ENCODE results near the gene OR13J1.
"Not testable (repeated sequence)": the region's sequence is repeated elsewhere in the genome, so short reads cannot be mapped to it uniquely, and the experiment has no call there.

Gene OR13J1, protein sequence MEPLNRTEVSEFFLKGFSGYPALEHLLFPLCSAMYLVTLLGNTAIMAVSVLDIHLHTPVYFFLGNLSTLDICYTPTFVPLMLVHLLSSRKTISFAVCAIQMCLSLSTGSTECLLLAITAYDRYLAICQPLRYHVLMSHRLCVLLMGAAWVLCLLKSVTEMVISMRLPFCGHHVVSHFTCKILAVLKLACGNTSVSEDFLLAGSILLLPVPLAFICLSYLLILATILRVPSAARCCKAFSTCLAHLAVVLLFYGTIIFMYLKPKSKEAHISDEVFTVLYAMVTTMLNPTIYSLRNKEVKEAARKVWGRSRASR

DNA sequence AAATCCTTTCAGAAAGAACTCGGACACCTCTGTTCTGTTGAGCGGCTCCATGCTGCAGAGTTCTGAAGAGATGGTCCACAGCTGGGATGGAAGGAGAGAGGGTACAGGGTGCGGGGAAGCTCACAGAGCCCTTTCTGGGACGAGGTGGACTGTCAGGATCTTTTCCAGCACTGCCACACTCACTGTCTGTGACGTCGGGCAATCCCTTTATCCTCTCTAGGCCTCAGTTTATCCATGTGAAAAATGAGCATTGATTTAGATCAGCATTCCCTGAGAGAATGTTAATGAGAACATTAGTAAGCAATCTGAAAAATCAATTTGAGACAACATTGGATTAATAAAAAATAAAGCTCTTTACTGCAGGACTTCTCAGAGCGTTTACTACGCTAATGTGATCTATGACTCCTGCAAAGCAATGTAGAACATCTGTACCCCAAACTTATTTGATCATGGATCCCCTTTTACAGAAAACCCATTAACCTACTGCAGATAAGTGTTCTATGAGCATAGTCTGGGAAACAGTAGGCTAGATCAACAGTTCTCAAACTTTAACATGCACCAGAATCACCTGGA, at the start of gene OR13J1:
TSS of gene OR13J1 (minus strand) at position 51 of the 573 bp plus-strand sequence. CDS start at position 51, 0 bp downstream.
- no peak for DNase-seq

DNA sequence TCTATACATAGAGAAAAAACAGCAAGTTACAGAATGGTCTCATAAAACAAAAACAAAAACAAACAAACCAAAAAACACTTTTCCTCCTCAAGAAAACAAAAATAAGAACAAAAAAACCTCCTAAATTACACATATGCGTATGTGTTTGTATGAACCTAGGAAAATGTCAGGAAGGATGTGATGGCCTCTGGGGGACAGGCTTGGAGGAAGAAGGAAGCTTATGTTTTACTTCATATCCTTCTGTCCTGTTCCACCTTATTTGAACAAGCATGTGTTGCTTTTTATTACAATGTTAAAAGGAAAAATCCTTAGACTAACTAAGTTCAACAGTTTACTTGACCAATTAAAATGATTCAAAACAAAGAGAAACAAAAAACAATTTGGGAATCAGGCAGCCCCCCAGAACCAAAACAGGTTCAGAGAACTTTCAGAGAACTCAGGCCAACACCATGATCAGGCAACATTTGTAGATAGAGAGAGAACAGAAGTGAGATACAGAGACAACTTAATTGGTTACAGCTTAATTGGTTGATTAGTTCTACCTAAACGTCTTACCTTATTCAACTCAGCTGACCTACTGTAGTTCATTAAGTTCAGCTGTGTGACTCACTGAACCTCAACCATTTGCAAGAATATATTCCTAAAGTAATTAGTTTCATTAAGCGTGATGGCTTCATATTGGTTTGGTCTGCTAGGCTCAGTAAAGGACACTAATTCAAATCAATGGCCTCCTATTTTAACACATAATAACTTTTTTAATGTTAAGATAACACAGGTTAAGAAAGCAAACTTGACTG, 49.2 kb upstream of the OR13J1 start:
- DNase-seq, result no peak

DNA sequence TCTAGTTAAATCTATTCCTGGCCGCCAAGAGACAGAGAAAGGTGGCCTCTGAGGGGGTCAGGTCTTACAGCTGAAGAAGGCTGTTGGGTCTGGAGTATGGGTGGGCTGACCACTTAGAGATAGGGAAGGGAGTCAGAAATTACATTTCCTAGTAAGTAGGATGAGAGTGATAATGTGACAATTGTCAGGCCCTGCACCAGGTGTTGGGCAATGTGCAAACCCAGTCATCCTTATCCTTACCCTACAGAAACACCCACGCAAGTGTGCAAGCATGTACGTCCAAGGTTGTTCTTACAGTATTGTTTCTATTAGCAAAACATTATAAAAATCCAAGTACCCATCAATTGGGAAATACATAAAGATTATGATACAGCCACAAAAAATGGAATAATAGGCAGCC, 48.6 kb upstream of the OR13J1 start:
- no peak for DNase-seq

DNA sequence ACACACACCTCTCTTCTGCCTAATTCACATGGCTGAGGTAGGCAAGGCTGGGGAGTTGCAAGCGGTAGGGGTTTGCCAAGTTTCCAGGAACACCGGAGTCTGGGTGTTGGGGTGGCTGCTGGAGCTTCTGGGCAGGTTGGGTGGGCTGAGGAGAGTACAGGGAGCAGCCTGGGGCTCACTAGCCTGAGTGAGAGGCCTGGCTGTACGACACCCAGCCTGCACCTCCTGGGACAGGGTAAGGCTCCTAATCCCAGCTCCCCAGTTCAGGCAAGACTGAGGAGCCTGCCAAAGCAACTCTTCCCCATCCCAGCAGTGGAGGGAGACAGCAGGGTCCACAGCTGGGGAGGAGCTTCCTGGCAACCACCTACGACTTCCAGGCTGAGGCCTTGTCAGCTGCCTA, 47.1 kb upstream of the OR13J1 start:
- no peak for DNase-seq

DNA sequence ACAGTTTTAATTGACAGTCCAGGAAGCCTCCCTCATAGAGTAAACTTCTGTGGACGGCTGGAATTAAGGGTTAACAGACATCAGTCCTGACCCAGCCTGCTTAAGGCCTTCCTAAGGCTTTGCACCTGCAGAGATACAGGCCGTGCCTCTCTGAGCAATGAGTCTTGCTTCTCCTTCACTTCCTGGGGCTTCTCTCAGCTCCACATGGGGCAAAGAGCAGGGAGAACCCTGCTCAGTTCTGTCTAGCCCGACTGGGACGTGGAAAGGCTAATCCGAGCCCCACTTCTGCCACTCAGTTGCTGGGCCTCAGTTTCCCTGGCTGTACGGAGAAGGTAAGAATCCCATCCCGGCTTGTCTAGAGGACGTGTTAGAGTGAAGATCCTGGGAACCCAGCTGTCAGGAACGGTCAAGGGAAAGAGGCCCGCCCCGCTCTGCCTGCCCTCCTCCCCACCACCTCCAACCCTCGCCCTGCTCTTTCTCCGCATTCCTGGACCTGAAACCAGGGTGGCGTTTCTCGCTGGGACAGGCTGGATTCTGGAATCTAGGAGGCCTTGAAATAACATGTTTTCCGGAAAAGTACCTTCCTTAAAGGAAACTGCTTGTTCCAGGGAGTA, 45.6 kb upstream of the OR13J1 start:
- no peak for DNase-seq

DNA sequence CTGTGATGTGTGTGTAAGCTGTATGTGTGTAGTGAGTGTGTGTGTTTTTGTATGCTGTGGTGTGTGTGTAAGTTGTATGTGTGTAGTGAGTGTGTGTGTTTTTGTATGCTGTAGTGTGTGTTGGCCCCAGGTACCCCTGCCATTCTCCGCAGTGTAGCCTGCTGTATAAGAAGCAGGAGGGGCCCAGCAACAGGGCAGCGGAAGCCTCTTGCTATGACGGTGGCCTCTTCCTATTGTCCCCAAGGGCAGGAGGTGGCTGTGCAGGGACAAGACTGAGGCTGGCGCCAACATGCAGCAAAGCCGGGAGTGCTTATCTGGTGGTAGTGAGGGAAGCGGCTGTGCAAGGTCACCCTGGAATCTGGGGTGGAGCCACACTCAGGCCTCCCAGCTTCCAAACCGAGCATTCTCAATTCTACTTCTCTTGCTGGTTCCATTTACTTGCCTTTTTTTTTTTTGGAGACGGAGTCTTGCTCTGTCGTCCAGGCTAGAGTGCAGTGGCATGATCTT, 44.2 kb upstream of the OR13J1 start:
- no peak for DNase-seq

DNA sequence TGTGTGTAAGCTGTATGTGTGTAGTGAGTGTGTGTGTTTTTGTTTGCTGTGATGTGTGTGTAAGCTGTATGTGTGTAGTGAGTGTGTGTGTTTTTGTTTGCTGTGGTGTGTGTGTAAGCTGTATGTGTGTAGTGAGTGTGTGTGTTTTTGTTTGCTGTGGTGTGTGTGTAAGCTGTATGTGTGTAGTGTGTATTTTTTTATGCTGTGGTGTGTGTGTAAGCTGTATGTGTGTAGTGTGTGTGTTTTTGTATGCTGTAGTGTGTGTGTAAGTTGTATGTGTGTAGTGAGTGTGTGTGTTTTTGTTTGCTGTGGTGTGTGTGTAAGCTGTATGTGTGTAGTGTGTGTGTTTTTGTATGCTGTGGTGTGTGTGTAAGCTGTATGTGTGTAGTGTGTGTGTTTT, 43.2 kb upstream of the OR13J1 start:
- DNase-seq, result not testable (repeated sequence)

DNA sequence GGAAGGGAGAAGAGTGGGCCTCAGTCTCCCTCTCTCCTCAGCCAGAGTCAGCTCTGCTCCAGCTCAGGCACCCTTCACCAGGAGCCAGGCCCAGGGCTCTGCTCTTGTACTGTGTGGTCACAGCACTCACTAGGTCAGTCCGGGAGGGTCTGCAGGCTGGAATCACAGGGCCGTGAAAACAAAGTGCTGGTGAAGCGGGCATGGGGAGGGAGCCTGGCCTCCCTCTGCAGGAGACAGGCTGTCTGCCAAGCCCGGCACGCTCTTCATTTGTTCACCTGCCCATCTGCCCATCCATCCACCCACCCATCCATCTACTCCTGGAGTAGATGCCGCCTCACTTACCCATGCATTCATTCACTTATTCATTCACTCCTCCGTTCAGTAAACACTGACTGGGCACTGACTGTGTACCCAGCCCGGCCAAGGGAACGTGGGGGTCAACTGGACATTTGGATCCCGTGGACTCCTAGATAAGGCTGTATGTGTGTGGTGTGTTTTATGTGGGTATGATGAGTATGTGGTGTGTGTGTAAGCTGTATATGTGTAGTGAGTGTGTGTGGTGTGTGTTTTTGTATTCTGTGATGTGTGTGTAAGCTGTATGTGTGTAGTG, 42.7 kb upstream of the OR13J1 start:
- no peak for DNase-seq

DNA sequence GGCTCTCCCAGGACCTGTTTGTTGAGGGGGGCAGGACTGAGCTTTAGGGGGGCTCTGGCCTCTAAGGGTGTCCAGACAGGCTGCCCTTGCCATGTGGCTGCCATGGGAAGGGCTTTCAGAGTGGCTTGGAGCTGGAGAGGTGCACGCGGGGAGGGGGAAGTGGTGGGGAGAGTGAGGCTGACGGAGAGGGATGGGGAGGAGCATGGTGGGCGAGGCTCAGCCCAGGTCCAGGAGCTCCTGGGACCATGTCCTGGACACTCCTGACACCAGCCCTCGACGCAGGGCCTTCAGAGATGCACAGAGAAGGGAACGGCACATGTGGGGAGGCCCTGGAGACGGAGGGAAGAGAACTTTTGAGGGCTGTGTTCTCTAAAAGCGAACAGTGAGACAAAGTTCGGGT, 41.5 kb upstream of the OR13J1 start:
- no peak for DNase-seq

DNA sequence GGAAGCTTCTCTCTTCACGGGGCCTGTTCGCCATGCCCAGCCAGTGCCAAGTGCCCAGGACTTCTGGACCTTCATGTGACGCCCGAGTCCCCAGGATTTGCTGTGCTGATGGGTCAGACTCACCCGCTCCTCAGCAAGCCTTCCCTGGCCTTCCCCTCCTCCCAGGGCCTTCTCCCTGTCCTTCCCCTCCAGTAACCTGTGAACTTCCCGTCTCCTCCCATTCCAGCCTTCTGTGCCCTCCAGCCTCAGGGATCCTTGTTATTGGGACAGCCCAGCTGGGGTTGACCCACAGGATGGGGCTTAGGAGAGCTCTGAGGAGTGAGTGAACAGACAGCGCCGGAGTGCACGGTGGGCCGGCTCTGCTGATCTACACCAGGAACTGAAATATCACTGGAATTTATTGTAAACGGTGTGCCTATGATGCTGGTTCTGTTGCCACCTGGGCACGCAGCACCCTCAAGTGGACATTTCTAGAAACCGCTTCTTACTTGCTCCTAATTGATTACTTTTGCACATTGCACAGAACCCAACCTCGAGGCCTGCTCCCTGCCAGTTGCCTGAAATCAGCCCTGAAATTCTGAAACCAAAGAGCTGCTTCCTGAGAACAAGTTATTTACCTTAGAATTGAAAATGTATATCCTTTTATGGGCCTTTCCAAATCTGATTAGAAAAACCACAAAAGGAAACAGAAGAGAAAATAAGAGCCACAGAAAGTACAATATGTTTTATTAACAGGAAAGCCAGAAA, 40.6 kb upstream of the OR13J1 start:
- DNase-seq, result no peak

DNA sequence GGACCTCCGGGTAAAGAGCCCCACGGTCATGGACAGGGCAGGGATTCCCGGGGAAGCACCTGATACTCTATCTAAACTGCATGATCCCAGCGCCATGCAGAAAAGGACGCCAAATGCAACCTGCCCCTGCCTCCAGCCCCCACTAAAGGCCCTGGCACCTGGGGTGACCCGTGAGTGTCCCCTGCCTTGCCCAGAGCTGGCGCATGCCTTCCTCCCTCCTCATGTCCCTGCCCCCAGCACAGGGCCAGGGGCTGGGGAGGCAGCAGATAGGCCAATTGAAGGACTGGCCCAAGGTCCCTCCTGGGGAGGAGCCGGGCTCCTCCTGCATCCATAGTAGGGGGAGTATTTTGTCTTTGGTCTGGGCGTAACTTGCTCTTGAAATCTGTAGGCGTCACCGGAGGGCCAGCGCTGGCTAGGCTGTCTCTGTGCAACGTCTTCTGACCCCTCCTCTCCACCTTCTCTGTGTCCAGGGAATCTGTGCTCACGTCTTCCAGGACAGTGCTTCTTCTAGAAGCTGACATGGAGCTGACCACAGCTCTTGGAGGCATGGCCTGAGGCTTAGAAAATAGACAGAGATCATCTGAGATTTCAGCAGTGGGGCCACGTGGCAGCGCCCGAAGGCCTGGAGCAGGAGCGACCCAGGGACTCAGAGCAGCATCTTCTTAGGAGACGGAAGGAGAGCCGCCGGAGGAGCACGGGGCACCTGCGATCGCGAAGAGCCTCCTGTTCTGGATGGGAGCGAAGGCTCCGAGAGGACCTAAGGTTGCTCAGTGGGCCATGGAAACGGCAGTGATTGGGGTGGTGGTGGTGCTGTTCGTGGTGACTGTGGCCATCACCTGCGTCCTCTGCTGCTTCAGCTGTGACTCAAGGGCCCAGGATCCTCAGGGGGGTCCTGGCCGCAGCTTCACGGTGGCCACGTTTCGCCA, 39.7 kb upstream of the OR13J1 start:
- no peak for DNase-seq

DNA sequence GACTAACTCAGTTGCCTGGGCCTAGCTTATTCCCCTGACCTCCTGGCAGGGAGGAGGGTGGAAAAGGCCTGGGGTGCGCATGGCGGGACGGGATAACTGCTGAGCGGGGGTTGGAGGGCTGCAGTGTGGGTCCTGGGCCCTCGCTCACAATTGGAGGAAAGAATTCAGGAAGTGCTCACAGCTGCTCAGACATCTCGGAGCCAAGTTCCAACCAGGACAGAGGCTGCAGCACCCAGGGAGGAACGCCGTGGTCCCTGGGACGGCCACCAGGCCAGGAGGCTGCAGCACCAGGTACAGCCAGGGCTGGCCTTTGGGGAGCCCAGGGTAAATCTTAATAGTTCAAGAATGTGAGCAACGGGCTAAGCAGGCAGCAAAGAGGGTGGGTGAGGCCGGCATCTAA, 39.1 kb upstream of the OR13J1 start, which contains the start of gene SPAAR:
TSS of gene SPAAR (plus strand) at position 217 of the 400 bp plus-strand sequence. CDS start 974 bp downstream, outside the sequence.
- no peak for DNase-seq

DNA sequence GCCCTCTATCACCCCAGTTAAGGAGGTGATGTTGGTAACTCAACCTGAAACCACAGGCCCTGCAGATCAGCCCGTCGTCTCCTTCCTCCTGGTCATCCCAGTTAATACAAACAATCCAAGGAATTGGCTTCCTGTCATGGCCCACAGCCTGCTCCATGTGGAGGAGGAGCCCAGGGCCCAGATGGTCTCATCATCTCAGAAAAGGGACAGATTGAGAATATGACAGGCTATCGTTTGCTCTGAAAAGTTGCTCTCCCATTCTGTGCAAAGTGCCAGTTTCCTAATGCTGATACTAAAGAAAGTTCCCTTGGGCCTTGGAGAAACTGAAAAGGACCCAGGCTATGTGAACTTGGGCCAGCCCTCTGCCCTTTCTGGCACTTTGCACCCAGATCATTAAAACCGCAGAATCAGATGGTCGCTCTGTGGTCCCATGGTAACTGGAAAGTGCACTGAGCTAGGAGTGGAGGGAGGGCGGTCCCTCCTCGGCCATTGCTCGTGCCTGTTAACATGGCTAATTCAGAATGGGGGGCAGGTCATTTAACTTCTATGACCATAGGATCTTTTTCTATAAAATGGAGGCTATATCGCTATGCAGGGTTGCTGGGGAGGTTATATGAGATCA, 38.4 kb upstream of the OR13J1 start:
- DNase-seq, result no peak

DNA sequence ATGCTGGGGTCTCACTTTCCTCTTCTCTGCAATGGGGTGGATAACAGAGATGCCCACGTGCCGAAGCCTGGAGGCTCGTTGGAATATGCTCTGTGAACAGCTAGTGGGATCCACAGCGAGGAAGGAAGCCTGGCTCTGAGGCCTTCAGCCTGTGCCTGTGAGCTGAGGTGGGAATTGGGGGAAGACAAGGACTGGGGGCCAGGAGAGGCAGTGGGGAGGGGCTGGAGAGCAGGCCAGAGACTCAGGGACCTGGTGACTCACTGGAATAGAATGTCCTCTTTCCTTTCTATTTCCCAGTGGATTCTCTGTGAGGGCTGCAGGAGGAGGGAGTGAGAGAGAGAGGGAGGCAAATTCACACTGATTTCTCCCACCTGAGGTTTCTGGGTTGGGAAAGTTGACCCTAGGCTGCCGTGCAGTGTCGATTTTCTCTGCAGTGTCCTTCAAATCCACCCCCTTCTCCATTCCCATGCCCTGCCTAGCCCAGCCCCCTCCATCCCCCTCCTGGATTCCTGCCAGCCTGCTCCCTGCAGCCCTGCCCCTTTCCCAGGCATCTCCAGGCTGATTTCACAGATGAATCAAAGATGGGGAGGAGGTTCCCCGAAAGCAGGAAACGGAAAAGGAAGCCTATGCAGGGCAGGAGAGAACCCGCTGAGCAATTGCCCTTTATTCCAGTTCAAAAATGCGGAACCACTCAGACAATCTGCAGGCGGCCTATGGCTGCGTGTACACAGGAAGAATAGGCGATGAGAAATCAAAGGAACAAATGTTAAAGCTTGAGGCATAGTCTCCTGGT, 37.7 kb upstream of the OR13J1 start:
- no peak for DNase-seq

DNA sequence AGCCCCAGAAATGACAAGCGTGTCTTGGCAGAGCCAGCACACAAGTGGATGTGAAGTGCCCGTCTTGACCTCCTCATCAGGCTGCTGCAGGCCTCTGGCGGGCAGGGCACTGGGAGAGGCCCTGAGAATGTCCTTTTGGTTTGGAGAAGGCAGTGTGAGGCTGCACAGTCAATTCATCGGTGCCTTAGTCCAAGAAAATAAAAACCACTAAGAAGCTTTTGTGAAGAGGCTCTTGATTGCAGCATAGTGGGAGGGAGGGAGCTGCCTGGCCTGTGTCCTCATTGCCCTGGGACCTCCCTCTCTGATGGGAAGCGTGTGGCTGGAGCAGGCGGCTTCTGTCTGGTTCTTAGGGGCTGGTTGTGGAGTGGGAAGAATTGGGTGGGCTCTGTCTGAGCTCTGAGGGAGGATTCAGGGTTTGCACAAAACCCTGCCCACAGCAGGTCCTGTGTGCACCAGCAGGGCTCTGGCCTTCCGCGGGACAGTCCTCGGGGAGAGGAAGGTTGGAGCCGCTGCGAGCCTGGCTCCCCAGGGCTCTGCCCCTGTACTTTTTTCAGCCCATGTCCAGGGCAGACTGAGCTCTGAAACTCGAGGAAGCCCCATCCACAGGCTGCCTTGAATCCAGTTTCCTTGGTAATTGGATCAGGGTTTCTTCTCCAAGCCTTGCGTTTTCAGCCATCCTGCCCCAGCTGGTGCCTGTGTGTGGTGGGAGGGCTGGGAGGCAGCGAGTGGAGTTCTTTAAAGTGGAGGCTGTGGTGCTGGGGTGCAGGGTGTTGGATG, 36.9 kb upstream of the OR13J1 start:
- no peak for DNase-seq

DNA sequence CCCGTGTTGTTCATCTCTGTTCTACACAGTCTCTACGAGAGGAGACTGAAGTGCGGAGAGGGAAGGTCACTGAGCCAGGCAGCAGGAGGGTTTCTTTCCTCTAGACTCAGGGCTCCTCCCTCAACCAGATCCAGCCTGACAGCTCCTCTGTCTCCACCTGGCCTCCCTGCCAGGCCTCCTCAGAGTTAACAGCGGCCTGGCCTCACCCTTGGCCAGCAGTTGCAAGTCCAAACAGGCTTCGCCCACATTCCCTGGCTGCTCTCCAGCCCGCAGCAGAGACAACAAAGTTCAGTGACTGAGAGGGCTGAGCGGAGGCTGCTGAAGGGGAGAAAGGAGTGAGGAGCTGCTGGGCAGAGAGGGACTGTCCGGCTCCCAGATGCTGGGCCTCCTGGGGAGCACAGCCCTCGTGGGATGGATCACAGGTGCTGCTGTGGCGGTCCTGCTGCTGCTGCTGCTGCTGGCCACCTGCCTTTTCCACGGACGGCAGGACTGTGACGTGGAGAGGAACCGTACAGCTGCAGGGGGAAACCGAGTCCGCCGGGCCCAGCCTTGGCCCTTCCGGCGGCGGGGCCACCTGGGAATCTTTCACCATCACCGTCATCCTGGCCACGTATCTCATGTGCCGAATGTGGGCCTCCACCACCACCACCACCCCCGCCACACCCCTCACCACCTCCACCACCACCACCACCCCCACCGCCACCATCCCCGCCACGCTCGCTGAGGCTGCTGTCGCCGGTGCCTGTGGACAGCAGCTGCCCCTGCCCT, 35.9 kb upstream of the OR13J1 start, which contains the start of gene HRCT1:
TSS of gene HRCT1 (plus strand) at position 291 of the 768 bp plus-strand sequence. CDS start at position 377, 86 bp downstream.
- DNase-seq, result no peak

DNA sequence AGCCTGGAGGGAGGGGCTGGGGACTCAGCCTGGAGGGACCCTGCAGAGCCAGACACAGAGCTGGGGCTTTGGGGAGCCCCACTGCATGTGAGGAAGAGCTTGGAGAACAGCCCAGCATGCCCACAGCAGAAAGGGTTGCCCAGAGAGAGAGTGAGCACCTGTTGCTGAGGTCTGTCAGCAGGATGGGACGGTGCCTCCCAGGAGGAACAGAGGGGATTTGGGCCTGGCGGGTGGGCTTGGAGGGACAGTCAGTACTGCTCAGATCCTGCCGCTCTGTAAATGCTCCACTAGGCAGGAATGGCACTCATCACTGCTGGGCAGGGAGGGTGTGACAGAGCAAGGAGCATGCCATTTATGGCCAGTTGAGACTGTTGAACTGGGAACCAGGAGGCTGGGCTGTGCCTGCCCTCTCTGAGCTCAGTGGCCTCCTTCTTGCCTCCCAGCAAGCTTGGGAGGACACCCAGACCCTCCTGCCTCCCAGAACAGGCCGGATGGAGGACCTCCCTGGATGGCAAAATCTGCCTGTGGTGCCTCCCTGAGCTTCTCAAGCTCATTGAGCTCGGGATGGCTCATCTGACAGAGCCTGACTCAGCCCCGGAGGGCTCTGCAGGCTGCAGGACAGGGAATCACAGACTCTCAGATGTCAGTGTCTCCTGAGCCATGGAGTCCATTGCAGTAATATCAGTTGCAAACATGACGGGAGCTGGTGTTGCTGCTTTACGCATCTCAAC, 35.0 kb upstream of the OR13J1 start:
- DNase-seq, result no peak
